GM19238 (cell line): ENCODE measurements around the gene INPP4A.

ENCODE experiments used
- DNase-seq: peaks from one replicate; pipeline ENCODE4 v3.0.0; 2011; ENCODE audit warnings: low spot score; ENCODE audit not compliant: insufficient read length

The INPP4A gene

DNA sequence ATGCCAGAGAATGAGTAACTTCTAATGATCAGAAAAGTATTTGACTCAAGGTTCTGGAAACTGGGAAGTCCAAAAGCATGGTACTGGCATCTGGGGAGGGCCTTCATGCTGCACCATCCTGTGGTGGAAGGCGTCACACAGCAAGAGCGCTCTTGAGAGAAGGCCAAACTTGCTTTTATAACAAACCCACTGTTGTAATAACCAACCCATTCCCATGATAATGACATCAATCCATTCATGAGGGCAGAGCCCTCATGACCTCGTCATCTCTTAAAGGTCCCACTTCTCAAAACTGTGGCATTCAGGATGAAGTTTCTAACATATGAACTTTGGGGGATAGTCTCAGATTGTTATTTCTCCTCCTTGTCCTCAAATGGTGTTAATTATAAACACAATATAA lies 95.9 kb downstream of the INPP4A start:
- no peak for DNase-seq

DNA sequence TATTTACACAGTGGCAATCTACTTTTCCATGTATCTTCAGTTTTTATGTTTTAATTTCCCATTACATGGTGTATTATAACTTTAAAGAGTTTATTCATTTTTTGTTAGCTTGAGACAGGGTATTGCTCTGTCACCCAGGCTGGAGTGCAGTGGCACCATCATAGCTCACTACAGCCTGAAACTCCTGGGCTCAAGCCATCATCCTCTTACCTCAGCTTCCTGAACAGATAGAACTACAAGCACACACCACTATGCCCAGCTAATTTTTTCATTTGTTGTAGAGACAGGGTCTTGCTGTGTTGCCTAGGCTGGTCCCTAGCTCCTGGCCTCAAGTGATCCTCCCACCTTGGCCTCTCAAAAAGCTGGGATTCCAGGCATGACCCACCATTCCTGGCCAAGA lies 96.8 kb downstream of the INPP4A start:
- DNase-seq, result no peak

DNA sequence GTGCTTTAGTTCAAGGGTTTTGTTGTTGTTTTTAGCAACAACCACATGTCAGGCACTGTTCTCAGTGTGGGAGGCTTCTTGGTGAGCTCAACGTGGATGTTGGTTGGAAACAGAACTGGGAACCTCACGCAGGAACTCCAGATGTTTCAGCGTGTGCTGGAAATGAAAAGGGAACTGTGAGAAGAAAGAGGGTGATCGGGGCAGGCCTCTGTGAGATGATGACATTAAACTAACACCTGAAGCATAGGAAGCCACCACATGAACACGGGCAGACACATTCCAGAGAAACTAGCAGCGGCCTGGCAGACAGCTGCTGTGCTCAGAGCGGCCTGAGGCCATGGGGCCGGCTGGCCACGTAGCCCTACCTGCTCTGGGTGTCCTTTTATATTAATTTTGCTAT lies 97.2 kb downstream of the INPP4A start:
- no peak for DNase-seq

DNA sequence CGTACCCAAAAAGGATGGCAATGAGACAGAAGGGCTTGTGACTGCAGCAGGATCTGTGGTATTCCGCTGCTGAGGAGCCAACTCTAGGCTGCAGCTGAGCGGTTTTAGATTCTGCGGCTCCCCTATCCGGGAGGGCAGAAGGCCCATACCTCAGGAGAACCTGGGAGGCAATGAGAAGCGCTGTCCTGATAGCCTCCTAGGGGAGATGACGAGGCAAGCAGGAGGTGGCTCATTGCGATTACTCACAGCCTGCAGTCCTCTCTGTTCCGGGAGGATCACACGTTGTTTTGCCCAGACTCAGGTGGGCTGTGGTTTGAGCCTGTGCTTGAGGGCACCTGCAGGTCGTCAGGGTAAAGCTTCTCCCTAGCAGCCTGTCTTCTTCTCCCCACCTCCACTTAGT lies 98.6 kb downstream of the INPP4A start:
- no peak for DNase-seq

DNA sequence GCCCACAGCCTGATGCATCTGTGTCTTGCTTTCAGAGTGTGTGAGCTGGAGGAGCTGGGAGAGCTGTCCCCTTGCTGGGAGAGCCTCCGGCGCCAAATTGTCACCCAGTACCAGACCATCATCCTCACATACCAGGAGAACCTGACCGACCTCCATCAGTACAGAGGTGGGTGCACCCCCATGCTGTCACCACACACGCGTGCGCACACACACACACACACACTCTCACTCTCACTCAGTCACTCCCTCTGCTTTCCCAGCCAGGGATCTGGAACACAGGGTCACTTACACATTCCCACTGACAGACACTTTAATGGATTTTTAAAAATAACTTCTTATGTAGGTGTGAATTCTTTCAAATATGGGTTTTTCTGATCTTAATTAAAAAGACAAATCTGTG lies 99.2 kb downstream of the INPP4A start:
- DNase-seq, result no peak

DNA sequence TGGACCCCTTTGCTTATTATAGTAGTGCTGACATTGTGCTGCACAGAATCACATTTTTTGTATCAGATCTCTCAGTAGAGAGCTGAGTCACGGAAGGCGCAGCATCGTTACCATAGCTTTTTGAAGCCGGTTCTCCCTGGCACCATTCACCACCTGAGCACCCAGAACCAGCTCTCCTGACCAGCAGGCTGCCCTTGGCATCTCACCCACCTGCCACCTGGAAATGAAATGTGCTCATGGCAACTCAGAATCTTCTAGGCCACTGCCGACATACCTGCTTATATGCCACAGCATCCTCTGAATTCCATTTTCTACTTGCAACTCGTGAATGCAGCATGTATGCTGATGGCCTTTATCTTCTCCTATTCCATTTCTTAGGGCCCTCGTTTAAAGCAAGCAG lies 100.9 kb downstream of the INPP4A start:
- no peak for DNase-seq

DNA sequence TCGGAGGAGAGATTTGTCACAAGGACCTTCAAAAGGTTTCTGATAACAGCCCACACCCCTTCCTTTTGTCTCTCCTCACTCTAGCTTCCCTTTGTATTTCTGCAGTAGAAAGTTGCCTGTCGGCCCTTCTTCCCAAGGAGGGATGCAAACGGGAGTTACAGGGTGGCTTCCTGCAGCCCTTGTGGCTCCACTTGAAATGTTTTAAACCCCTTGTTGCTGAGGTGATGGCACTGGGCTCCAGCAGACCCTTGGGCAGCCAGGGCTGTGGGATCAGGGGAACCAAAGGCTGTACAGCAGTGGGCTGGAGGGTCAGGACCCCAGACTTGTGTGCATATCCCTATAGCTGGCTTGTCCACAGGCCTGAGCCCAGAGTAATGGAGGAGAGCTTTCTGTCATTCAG lies 101.5 kb downstream of the INPP4A start:
- DNase-seq, result no peak

DNA sequence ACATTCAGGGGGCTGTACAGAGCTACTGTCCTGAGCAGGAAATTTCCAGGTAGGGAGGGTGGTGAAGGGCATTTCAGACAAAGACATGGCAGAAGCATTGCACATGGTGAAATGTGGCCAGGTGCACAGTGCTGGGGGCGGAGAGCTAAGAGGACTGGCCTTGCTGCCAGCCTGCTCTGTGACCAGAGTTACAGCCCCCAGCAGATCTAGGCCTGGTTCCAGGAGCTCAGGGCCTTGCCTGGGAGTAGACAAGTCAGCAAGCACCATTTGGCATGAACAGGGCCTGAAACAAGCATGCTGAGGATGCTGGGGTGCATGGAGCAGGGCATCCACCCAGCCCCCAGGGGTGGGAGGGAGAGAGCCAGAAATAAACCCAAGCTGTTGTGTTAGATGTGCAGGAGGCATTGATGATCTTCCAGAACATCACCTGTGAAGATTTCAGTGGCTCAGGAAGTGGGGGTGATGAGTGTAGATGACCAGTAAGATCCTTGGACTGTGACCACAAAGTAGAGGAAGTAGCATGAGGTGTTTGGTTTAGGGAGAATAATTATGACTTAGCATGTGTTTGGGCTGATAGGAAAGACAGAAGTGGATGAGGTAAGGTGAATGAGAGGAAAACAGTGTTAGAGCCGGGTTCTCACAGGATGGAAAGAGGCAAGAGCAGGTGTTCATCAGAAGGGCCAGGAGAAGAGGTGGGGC lies 102.6 kb downstream of the INPP4A start:
- no peak for DNase-seq

DNA sequence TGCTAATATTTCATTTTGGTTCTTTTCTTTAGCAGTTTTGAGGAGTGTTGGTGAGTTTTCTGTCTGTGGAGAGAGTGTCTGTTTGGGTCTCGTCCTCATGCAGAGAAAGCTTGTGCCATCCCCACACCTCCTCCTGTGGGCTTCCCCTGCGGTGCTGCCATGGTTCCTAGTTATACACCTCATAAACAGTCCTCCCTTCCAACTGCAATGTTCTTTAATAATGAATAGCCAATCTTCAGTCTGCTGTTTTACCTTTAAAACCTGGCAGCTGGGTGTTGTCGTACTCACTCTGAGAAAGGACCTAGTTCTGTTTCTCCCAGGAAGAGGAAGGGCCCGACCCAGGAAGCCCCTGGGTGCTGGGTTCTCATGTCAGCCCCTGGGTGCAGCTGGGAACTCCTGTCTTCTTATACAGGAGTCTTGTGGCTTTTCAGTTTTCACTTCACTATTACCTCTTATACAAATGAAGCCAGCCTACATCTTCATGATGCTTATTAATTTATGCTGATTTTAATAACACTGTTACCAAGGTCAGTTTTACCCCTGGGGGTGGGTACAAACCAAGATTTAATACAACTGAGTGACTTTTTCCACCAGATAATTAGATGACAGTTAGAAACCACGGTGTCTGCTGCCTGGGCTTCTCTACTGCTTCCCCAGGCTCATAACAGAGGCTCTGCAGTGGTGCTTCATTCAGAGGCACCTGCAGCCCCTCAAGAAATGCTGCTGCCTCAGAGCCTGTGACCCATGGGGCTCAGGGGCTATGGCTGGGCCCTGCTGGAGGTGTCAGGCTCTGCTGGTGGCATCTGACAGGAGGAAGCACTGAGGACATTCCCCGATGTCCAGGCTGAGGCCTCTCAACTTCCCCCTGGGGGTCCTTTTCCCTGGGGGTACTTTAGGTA lies 104.5 kb downstream of the INPP4A start:
- peak; percentile 36 for DNase-seq

DNA sequence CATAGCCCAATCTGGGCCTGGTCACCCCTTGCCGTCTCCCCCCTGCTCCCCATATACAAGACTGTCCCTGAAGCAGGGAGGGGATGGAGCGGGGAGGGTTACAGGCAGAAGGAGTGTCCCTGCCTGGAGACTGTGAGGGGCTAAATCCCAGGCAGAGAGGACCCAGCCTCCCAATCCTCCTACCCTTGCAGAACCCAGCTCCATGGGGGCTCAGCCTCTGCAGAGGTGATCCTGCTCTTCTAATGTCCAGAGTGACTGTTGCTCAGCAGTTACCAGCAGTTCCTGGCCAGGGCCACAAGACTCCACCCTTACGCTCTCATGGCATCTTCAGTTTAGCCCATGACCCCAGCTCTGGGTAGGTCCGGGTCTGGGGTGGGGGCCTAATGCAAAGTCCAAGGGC lies 105.5 kb downstream of the INPP4A start:
- DNase-seq, result no peak

DNA sequence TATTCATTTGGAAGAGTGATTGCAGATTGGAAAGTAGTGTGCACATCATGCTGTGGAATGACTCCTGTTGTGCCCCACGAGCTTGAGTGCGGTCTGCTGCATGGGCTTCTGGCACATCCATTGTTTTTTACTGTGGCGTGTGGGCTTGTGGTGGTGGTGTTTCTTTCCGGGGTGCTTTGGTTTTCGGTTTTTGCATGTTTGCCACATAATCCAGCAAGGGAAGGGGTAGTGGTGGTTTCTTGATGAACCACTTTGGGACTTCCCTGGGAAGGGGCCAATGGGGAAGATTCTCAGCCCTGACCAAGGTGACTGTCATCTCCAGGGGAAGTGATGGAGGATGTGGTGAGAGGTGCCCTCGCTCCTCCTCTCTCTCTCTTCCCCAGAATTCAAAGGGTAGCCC lies 106.7 kb downstream of the INPP4A start:
- no peak for DNase-seq

DNA sequence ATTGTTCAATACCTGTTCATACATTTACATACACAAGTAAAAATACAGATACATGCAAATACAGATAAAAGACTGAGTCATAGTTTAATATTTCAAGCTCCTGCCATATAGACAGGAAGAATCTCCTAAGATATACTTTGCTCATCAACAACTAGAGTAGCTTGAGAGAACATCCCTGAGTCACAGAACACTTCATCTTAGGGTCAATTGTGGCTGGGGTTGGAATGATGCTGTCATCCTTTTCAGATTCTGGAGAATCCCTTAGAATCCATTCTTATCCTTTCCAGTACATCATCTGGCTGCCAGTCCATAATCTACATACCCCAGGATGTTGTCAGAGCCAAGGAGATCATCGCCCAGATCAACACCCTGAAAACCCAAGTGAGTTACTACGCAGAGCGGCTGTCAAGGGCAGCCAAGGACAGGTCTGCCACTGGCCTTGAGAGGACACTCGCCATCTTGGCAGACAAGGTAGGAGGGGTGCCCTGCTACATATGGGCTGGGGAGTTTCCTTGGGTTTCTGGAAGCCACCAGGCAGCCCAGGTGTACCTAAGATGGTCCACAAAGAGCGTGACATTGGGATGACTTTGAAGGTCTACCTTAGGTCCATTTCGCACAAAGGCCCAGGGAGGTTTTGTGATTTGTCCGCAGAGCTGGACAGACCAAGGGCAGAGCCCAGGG lies 108.0 kb downstream of the INPP4A start:
- DNase-seq, result no peak

DNA sequence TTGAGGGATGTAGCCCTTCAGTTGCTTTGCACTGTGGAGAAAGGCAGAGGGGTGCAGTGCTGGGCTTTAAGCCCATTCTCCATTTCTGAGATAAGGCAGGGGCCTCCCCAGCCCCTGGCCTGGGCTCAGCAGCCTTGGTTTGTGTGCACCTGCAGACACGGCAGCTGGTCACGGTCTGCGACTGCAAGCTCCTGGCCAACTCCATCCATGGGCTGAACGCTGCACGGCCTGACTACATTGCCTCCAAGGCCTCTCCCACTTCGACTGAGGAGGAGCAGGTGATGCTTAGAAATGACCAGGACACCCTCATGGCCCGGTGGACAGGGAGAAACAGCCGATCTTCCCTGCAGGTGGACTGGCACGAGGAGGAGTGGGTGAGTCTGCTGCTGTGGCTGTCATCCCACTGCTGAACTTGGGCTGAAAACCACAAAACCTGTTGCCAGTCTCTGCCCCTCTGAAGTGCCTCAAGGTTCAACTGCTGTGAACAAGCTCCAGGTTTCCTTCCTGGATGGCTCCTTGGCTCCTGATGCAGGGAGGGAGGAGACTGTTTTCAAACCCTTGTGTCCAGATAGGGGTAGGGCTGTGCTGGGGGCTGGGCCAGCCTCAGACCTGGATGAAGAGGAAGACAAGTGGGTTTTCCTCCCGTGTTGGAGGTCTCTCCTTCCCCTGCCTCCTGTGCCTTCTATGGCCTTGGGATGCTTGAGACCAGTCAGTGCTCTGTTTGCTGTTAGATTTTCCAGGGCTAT lies 109.6 kb downstream of the INPP4A start:
- no peak for DNase-seq

DNA sequence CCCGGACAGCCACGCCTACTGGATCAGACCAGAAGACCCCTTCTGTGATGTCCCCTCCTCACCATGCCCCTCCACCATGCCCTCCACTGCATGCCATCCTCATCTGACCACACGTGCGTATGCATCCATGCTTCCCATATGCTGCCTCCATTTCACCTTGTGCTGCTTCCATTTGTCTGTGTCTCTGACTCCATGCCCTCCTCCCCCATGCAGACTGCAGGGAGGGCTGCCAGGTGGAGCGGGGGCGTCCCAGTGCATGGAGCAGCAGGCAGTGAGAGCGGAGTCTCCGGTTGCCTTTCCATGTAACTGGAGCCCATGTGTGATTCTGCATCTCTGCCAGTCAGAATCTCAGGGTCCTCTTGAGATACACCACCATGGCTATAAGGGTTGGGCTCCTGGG lies 111.0 kb downstream of the INPP4A start:
- no peak for DNase-seq

DNA sequence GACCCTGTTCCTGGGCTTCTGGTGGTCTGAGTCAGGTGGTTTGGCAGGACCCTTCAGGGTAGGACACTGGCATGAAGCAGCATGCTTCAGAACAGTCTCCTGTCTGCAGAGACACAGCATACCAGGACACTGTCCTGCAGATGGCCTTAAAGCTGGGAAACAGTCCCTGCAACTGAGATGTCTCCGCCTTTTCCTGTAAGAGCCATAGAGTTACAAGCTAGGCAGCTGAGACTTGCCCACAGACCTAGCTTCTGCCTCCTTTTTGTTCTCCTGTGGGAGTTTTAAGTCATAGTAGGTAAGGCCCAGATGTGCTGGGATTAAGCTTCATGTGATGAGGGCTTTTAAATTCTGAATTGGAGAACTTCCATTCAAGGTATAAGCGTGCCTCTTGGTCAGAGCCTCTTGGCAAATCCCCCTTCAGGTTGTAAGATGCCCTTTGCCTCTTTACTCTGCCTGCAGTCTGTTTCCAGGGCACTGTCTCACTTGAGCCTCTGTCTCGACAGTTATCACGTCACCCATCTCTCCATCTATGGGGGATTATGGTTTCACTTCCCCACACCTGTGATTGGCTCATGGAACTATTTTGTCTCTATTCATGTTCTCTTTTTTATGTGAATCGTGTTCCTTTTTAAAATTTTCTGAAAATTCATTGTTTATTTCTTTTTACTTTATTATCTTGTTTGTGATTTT lies 111.8 kb downstream of the INPP4A start:
- DNase-seq, result peak; percentile 47

DNA sequence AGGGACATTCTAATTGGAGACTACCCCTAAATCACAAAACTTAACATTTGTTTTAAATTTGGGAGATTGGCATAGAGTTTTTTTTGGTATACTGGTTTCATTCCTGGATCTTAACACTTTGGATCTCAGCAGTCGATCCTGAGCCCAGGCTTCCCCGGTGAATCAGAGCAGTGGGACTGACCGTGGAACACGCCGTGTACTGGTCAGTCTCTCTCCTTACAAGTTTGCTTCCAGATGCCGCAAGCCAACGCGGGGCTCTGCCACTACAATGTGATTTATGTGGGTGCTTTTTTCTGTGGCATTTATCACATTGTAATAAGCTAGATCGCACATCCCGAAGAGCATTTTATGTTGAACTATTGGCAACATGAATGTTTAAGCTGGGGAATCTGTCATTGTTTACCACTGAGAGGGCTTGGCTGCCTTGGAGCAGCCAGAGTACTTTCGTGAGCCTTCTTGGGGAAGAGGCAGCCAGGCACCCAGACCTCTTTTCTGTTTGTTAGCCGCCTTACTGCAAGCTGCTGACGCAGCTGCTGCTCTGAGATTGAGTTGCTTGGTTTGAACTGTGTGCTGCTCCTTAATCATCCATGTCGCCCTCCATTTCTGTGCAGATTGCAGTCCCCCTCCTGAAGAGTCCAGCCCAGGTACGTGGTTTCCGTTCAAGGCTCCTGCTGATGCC lies 114.3 kb downstream of the INPP4A start:
- no peak for DNase-seq

DNA sequence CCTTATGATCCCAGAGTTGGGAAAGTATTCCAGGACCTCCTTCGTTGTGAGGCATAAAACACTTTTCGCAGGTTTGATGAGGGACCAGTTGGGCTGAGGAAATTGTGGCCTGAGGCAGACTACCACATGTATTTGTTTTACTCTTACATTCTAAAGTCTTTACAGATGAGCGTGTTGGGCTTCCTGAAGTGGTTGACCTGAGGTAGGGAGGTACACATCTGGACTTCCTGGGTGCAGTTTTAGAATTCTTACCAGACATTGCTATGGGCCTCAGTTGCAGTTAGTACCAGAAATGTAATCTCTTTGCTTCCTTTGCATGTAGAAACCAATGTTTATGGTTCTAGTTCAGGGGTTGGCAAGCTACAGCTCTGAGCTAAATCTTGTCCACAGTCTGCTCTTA lies 114.9 kb downstream of the INPP4A start:
- no peak for DNase-seq

DNA sequence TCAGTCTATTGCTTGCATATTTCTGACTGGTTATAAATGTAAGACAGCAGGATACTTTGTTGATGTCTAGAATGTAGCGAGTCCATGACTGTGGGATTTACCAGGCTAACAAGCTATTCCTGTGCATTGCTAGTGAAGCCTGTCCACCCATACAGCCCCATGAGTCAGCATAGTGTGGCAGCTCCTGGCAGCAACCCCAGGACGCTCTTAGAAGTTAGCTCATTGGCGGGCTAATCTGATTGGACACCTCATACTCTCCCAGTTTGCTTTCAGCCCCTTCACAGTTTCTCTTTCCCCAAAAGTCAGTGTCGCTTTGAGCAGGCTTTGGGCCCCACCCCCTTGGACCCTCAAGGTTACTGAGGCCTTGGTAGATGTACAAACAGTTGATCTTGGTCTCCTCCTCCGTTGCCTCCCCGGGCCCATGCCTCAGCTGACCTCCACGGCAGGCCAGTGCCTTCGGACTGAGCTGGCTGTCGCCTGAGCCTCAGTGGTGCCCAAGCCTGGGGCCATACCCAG lies 115.7 kb downstream of the INPP4A start:
- DNase-seq, result no peak

DNA sequence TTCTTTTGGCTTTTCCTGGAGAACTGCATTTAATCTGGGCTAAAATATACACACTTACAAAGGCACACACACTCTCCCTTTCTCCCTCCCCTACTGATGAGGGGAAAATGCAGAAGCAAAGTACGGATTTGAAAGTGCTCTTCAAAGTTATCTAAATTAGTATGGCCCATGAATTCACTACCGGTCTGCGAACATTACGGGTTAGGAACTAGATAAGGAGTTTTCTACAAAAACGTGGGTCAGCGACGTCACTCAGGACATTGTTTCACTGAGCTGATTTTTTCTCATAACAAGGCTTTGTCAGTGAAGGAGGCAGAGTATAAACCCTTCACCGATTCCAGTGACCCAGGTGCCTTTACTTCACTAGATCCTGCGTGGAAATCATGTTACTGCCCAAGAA lies 116.4 kb downstream of the INPP4A start:
- DNase-seq, result no peak
